K562 (cell line): Measurements from ENCODE around the gene GARRE1.

ENCODE experiments used
- CBX5 ChIP-seq: IDR thresholded peaks from 2 replicates; pipeline ENCODE4 v1.6.1; 2014; ENCODE audit warnings: low read depth, borderline replicate concordance
- EP300 ChIP-seq: IDR thresholded peaks from 2 replicates; pipeline ENCODE4 v1.6.1; 2012; ENCODE audit warnings: low read length, improper control_type of control experiment
- GABPA ChIP-seq: fragments of 200-800 bp; sonication (Bioruptor generic); conservative IDR thresholded peaks from 2 replicates; pipeline ENCODE4 v1.6.1; 2016; ENCODE audit warnings: low read depth, missing genetic modification characterization, missing compliant biosample characterization
- HDGF ChIP-seq: fragments of 450-650 bp; IDR thresholded peaks from 2 replicates; pipeline ENCODE4 v1.6.1; 2016
- HNRNPUL1 ChIP-seq: fragments of 200-400 bp; formaldehyde crosslinking; IDR thresholded peaks from 2 replicates; pipeline ENCODE4 v1.6.1; 2017; ENCODE audit warnings: low read length
- IFI16 ChIP-seq: fragments of 250-450 bp; sonication (Bioruptor Pico); IDR thresholded peaks from 2 replicates; pipeline ENCODE4 v2.1.2; 2022; ENCODE audit warnings: mild to moderate bottlenecking, inconsistent platforms
- POLR2AphosphoS2 ChIP-seq: IDR thresholded peaks from 2 replicates; pipeline ENCODE4 v1.6.1; 2012; ENCODE audit warnings: low read length, improper control_type of control experiment
- RAD21 ChIP-seq, 2 experiments: fragments of 250-450 bp in 1 of 2; fragments of 450-650 bp in 1 of 2; sonication (Bioruptor Pico) in 1 of 2; formaldehyde crosslinking in 1 of 2; IDR thresholded peaks in 1 of 2; conservative IDR thresholded peaks in 1 of 2; 2 replicates each; pipeline versions ENCODE4 v1.4.0 to v1.8.0; 2020 to 2022; ENCODE audit warnings: mild to moderate bottlenecking in 2 of 2, moderate library complexity in 1 of 2
- SETDB1 ChIP-seq: IDR thresholded peaks from one replicate; pipeline ENCODE4 v1.6.1; 2012; ENCODE audit warnings: low read length, control low read depth, inconsistent platforms
- SMAD3 ChIP-seq: fragments of 450-650 bp; formaldehyde crosslinking; conservative IDR thresholded peaks from 2 replicates; pipeline ENCODE4 v1.4.0; 2020; ENCODE audit warnings: mild to moderate bottlenecking
- TFAP4 ChIP-seq: sonication (generic); formaldehyde crosslinking; IDR thresholded peaks from 2 replicates; pipeline ENCODE4 v1.8.0; 2022; ENCODE audit warnings: missing genetic modification reagents, mild to moderate bottlenecking, moderate library complexity, borderline replicate concordance
- THAP7 ChIP-seq: fragments of 250-450 bp; sonication (Bioruptor Pico); IDR thresholded peaks from 2 replicates; pipeline ENCODE4 v1.5.0; 2021
- U2AF2 ChIP-seq: fragments of 200-400 bp; formaldehyde crosslinking; optimal IDR thresholded peaks from 2 replicates; pipeline ENCODE3; 2017; ENCODE audit warnings: low read depth, mild to moderate bottlenecking, low read length
- ZSCAN32 ChIP-seq: fragments of 450-650 bp; formaldehyde crosslinking; IDR thresholded peaks from 2 replicates; pipeline ENCODE4 v1.4.0; 2020; ENCODE audit warnings: mild to moderate bottlenecking, moderate library complexity

- TF ChIP-seq THAP7 (CRISPR knock-in tag) (no peak), RAD21 (CRISPR knock-in tag; conservative IDR thresholded peaks at IDR 0.05 in 1 of 2, IDR thresholded peaks at IDR 0.05 in 1 of 2) (no peak), TFAP4 (no peak), IFI16 (no peak), CBX5 (no peak), POLR2AphosphoS2 (no peak), ZSCAN32 (CRISPR knock-in tag) (no peak), SETDB1 (no peak), U2AF2 (no peak), HNRNPUL1 (no peak), HDGF (no peak), SMAD3 (CRISPR knock-in tag) (no peak), EP300 (no peak), GABPA (tag) (no peak)
Observed at GRCh38 chr19:34291235-34291634, 36.9 kb downstream of the GARRE1 start.
